H1 (cell line): ENCODE results near the gene TTYH2. TPM values are rescaled to one million over a fixed set of nuclear protein-coding genes. Genes with fewer than 3 reads are reported as not detected.

Source experiments
- CREB1 ChIP-seq: IDR thresholded peaks from 2 replicates; pipeline ENCODE4 v1.6.1; 2012; ENCODE audit warnings: inconsistent platforms
- EGR1 ChIP-seq: IDR thresholded peaks from 2 replicates; pipeline ENCODE4 v1.6.1; 2011; ENCODE audit warnings: low read depth, low read length, borderline replicate concordance
- EP300 ChIP-seq, 2 experiments: IDR thresholded peaks; 1 replicate in 1 of 2; 2 replicates in 1 of 2; pipeline ENCODE4 v1.6.1; 2011 to 2012; ENCODE audit warnings: low read depth in 2 of 2, low read length in 2 of 2, mild to moderate bottlenecking in 2 of 2, borderline replicate concordance in 1 of 2, inconsistent platforms in 1 of 2, moderate library complexity in 1 of 2
- HDAC2 ChIP-seq, 2 experiments: fragments of 300-600 bp in 1 of 2; sonication (generic) in 1 of 2; IDR thresholded peaks; 2 replicates each; pipeline ENCODE4 v1.6.1; 2011 to 2012; ENCODE audit warnings: low read depth in 2 of 2, low read length in 2 of 2, mild to moderate bottlenecking in 2 of 2, moderate library complexity in 2 of 2, borderline replicate concordance in 1 of 2, inconsistent platforms in 1 of 2
- NRF1 ChIP-seq: IDR thresholded peaks from 2 replicates; pipeline ENCODE4 v1.6.1; 2011; ENCODE audit warnings: mild to moderate bottlenecking, low read depth, low read length, improper control_type of control experiment
- POLR2A ChIP-seq, 2 experiments: IDR thresholded peaks; 1 replicate in 1 of 2; 2 replicates in 1 of 2; pipeline ENCODE4 v1.6.1; 2011; ENCODE audit warnings: low read depth in 2 of 2, low read length in 2 of 2, mild to moderate bottlenecking in 2 of 2; ENCODE audit errors: control extremely low read depth in 1 of 2
- SIX5 ChIP-seq: IDR thresholded peaks from 2 replicates; pipeline ENCODE4 v1.6.1; 2011; ENCODE audit warnings: mild to moderate bottlenecking, low read depth, low read length
- SP1 ChIP-seq: IDR thresholded peaks from 2 replicates; pipeline ENCODE4 v1.6.1; 2011; ENCODE audit warnings: low read depth, low read length
- SP2 ChIP-seq: IDR thresholded peaks from 2 replicates; pipeline ENCODE4 v1.6.1; 2012; ENCODE audit warnings: mild to moderate bottlenecking, low read length, inconsistent platforms
- polyA plus RNA-seq, 7 experiments: library from polyadenylated mRNA; depleted of rRNA in 3 of 7; stranded (reverse) in 5 of 7; unstranded in 2 of 7; fragments of >200 nt in 5 of 7; fragments of 200-250 nt in 2 of 7; gene quantifications; 1 replicate in 5 of 7; 2 replicates in 1 of 7; 4 replicates in 1 of 7; pipeline versions ENCODE4 v1.2.1 to v1.2.3, GENCODE V29; 2011 to 2013; ENCODE audit warnings: missing spikeins in 2 of 7, mixed read lengths in 2 of 7
- total RNA-seq: library from RNA; stranded (reverse); fragmentation: NEBNext Ultra II Directional; extraction: Animal tissue kit (Norgen Biotek cat#: 25700); gene quantifications from 2 replicates; pipeline ENCODE4 v1.2.1, GENCODE V29; 2021
- TF ChIP-seq, protein P1 (sequence below): fragments of 300-600 bp; sonication (generic); IDR thresholded peaks from 2 replicates; pipeline ENCODE4 v1.7.1; 2012; ENCODE audit warnings: low read length, moderate library complexity, mild to moderate bottlenecking, inconsistent platforms; ENCODE audit not compliant: insufficient replicate concordance

TTYH2 gene
- total and polyA plus RNA-seq, 2 of the 8 experiments (the other 6 are each of a cell fraction or from before 2014, with no cell fraction given) = 3.2 to 9.2 TPM

DNA sequence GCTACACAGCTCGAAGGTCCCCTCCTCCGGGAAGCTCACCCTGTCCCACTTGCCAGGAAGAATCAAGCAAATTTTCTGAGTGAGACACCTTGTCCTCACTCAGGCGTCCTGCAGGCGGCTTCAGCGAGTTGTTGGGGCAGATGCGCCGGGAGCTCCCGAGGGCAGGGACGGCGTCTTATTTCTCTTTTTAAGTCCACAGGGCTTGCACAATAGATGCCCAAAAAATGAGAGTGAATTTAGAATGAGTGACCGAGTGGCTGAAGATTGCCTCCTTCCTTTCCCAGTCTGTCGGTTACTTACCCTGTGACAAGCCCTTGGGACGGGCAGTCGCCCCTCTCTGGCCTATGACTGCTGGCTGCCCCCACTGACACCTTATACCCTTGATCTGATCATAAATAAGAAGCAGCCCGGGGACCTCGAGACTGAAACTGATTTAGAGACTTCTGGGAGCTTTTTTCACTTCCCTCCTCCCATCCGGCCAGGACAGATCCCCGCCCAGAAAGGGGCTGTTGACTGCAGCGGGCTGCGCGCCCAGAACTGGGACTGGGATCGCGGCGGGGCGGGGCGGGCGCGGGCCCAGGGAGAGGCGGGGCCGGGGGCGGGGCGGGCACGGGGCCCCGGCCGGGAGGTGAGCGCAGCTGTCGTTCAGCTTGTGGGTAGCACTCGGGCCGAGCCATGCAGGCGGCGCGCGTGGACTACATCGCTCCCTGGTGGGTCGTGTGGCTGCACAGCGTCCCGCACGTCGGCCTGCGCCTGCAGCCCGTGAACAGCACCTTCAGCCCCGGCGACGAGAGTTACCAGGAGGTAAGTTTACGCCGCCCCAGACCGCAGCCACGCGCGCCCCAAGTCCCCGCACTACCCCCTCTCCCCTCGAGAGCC, at the start of gene TTYH2 (continued):
- no peak for TF ChIP-seq POLR2A (IDR thresholded peaks at IDR 0.05; ENCODE audit: control extremely low read depth in 1 of 2, low read depth in 2 of 2, low read length in 2 of 2)
- TF ChIP-seq EP300 (IDR thresholded peaks at IDR 0.05; ENCODE audit: borderline replicate concordance in 1 of 2, low read depth in 2 of 2, low read length in 2 of 2) = 0 out of 3 replicates have a peak, but pooled peaks of 1 of the 2 experiments have one; percentile 35
- TF ChIP-seq, protein P1, sequence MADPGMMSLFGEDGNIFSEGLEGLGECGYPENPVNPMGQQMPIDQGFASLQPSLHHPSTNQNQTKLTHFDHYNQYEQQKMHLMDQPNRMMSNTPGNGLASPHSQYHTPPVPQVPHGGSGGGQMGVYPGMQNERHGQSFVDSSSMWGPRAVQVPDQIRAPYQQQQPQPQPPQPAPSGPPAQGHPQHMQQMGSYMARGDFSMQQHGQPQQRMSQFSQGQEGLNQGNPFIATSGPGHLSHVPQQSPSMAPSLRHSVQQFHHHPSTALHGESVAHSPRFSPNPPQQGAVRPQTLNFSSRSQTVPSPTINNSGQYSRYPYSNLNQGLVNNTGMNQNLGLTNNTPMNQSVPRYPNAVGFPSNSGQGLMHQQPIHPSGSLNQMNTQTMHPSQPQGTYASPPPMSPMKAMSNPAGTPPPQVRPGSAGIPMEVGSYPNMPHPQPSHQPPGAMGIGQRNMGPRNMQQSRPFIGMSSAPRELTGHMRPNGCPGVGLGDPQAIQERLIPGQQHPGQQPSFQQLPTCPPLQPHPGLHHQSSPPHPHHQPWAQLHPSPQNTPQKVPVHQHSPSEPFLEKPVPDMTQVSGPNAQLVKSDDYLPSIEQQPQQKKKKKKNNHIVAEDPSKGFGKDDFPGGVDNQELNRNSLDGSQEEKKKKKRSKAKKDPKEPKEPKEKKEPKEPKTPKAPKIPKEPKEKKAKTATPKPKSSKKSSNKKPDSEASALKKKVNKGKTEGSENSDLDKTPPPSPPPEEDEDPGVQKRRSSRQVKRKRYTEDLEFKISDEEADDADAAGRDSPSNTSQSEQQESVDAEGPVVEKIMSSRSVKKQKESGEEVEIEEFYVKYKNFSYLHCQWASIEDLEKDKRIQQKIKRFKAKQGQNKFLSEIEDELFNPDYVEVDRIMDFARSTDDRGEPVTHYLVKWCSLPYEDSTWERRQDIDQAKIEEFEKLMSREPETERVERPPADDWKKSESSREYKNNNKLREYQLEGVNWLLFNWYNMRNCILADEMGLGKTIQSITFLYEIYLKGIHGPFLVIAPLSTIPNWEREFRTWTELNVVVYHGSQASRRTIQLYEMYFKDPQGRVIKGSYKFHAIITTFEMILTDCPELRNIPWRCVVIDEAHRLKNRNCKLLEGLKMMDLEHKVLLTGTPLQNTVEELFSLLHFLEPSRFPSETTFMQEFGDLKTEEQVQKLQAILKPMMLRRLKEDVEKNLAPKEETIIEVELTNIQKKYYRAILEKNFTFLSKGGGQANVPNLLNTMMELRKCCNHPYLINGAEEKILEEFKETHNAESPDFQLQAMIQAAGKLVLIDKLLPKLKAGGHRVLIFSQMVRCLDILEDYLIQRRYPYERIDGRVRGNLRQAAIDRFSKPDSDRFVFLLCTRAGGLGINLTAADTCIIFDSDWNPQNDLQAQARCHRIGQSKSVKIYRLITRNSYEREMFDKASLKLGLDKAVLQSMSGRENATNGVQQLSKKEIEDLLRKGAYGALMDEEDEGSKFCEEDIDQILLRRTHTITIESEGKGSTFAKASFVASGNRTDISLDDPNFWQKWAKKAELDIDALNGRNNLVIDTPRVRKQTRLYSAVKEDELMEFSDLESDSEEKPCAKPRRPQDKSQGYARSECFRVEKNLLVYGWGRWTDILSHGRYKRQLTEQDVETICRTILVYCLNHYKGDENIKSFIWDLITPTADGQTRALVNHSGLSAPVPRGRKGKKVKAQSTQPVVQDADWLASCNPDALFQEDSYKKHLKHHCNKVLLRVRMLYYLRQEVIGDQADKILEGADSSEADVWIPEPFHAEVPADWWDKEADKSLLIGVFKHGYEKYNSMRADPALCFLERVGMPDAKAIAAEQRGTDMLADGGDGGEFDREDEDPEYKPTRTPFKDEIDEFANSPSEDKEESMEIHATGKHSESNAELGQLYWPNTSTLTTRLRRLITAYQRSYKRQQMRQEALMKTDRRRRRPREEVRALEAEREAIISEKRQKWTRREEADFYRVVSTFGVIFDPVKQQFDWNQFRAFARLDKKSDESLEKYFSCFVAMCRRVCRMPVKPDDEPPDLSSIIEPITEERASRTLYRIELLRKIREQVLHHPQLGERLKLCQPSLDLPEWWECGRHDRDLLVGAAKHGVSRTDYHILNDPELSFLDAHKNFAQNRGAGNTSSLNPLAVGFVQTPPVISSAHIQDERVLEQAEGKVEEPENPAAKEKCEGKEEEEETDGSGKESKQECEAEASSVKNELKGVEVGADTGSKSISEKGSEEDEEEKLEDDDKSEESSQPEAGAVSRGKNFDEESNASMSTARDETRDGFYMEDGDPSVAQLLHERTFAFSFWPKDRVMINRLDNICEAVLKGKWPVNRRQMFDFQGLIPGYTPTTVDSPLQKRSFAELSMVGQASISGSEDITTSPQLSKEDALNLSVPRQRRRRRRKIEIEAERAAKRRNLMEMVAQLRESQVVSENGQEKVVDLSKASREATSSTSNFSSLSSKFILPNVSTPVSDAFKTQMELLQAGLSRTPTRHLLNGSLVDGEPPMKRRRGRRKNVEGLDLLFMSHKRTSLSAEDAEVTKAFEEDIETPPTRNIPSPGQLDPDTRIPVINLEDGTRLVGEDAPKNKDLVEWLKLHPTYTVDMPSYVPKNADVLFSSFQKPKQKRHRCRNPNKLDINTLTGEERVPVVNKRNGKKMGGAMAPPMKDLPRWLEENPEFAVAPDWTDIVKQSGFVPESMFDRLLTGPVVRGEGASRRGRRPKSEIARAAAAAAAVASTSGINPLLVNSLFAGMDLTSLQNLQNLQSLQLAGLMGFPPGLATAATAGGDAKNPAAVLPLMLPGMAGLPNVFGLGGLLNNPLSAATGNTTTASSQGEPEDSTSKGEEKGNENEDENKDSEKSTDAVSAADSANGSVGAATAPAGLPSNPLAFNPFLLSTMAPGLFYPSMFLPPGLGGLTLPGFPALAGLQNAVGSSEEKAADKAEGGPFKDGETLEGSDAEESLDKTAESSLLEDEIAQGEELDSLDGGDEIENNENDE = no peak
- TF ChIP-seq SP2 = no peak
- TF ChIP-seq HDAC2 (IDR thresholded peaks at IDR 0.05; ENCODE audit: borderline replicate concordance in 1 of 2, low read depth in 2 of 2, low read length in 2 of 2) = peak in 1 of 2 experiments; percentile 22; a peak in 1 of 4 replicates
- TF ChIP-seq EGR1 = no peak
- peak; percentile 63; the same call in 1 of the 2 replicates for TF ChIP-seq SP1
- TF ChIP-seq SIX5 = no peak
- no peak for TF ChIP-seq NRF1
- 0 out of 2 replicates have a peak, but pooled peaks have one; percentile 18 for TF ChIP-seq CREB1
